HG02884 (cell line): Measurements from ENCODE around the gene RXRA.

ENCODE experiments used
- ATAC-seq: cut with Tn5 transposase; IDR thresholded peaks from one replicate; pipeline ENCODE4 v1.9.1; 2021; ENCODE audit warnings: mild to moderate bottlenecking, moderate library complexity; ENCODE audit not compliant: unreplicated experiment

The RXRA gene

DNA sequence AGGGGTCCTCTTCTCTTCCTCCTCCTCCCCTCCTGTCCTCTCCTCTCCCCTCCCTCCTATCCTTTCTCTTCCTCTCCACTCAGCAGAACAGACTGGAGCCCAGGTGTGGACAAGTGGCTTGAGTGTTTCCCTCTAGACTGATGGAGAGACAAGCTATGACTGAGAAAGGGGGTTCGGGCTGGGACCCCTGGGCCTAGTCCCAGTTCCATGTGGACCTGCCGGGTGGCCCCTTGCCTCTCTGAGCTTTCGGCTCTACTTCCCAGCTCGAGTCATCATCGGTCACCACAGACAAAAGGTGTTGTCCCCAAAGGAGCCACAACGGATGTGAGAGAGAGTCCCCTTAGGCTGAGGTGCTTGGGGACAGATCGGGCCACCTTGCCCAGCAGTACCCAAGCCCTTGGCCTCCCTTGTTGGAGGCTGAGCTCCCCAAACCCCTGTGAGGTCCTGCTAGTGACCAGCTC lies 3.4 kb upstream of the RXRA start:
- no peak for ATAC-seq

- ATAC-seq, result no peak
Observed at GRCh38 chr9:134323741-134324358, 2.4 kb upstream of the RXRA start.

DNA sequence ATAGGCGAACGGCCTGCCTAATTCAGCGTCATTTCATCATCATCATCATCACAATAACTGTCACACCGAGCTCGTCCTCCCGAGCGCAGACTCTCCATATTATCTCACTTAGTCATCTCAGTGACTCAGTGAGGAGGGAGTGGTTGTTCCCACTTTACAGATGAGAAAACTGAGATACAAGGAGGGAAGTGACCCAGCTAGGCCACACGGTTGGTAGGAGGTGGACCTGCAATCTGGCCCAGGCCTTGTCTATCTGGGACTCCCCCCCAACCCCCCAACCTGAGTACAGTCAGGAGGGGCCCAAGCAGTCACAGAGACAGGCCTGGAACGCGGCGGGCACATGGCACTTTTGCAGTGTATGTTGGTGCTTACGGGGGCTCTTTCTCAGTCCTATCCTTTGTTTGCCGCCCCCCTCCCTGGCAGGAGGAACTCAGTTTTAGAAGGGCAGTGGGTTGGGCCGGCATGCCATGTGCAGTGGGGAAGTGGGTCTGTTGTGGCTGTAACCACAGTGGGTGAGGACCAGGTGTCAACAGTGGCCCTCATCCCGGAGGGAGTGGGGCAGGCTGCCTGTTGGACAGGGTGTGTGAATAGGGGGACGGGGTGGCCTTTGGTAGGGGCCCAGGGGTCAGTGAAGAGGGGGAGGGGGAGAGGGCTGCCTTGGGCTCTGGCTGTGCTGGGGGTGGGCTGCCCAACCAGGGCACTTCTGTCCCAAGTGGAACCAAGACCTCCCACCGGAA lies 1.7 kb upstream of the RXRA start:
- no peak for ATAC-seq

DNA sequence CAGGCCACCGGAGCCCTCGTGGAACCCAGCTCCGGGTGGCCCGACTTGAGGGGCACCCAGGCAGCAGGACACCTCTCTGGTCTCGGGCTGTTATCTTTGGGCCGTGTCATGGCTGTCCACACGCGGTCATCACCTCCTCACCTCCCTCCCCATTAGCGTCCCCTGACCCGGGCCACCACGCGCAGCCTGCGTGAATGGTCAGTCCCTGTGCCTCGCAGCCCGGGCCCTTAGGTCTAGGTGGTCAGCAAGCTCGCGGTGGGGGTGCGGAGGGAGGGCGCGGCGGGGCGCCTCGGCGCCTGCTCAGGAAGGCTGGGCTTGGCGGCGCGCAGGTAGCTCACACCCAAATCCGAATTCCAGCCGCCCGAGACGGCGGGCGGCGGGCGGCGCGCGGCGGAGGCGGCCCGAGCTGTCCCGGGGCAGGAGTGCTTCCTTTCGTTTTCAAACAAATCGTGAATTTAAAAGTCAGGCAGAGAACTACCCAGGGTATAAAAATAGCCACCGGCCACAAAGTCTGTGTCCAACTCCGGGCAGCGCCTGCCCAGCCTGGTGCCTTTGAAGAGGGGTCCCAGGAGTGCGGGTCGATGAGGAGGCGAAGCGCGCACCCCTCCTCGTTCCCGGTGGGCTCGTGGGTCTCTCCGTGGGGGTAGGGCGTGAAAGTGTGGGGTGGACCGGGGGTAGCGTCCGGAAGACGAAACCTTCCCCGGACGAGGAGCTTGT lies 1.0 kb upstream of the RXRA start:
- no peak for ATAC-seq

DNA sequence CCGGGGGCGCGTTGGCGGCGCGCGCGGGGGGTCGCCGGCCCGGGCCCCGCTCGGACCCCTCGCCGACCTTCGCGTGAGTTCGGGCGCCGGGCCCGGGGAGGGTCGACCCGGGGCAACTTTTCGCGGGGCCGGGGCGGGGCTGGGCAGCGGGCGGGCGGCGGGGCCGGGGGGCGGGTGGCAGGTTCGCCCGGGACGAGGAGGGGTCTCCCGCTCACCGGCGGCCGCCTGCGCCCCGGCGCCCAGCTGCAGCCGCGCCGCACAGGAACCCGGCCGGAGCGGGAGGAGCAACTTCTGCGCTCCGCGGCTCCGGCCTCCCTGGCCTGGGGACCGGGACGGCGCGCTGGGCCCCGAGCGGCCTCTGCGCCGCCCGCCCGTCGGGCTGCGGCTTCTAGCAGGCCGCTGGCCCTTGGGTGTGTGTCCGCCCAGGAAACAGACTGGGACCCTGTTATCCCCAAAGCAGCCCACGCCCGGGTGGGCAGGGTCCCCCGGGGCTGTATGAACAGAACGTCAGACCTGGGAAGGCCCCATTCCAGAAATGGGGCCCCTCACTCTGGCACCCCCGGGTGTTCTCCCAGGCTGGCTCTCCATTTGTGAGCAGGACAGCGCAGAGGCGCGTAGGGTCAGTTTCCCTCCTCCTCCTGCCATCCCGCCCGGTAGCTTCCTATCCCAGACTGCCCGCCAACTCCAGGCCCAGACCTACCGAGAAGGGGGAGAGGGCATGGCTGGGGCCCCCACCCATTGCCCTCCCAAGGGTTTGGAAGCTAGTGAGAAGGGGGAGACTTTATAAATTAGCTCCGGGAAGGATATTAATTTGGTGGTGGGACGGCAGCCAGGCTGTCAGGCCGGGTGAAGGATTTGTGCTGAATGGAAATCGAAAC lies 708 bp downstream of the RXRA start:
- ATAC-seq, result no peak

- ATAC-seq, result no peak
Observed at GRCh38 chr9:134327671-134328231, 1.5 kb downstream of the RXRA start.

DNA sequence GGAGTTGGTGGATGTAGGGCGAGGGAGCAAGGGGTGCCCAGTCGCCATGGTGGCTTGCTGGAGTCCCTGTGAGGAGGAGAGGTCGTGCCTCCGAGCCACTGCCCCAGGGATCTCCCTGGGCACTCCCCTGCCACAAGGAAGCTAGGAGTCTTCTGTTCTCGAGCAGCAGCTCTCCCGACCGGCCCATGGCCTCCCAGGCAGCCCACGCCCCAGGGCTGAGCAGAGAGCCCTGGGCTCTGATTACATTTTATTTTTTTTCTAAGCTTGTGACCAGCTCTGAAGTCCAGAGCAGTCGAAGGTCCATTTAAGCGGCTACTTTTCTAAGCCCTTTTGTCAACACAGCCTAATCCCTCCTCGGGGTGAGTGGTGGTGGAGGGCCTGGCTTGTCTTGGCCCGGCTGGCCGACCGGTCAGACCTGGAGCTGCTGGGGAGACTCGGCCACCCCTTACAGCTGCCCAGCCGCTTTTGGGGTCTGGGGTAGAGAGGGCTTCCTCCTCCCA lies 2.1 kb downstream of the RXRA start:
- no peak for ATAC-seq

GRCh38 chr9:134328841-134329575 lies 2.8 kb downstream of the RXRA start:
- ATAC-seq, result no peak

GRCh38 chr9:134329576-134329855 lies 3.3 kb downstream of the RXRA start:
- ATAC-seq, result no peak

DNA sequence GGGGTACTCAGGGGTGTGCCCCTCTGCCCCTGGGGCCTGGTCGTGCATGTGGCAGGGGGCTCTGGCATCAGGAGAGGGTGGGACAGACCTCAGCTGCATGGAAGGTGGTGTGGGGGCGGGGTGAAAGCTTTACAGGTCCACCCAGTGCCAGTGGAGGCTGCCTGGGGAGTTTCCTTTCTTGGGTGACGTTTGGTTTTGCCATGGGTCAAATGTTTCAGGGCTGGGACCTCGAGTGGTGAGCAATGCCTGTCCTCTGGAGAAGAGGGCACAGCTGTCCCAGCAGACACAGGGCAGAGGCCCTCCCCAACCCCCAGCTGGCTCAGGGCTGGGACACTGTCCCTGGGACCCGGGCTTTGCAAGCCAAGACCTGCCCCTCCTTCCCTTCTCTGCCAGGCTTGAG lies 3.6 kb downstream of the RXRA start:
- ATAC-seq, result no peak

- no peak for ATAC-seq
Observed at GRCh38 chr9:134330590-134330989, 4.3 kb downstream of the RXRA start.

GRCh38 chr9:134331186-134332025 lies 5.2 kb downstream of the RXRA start:
- no peak for ATAC-seq

- ATAC-seq, result no peak
Observed at GRCh38 chr9:134332266-134332665, 6.0 kb downstream of the RXRA start.

GRCh38 chr9:134332841-134333233 lies 6.6 kb downstream of the RXRA start:
- no peak for ATAC-seq

DNA sequence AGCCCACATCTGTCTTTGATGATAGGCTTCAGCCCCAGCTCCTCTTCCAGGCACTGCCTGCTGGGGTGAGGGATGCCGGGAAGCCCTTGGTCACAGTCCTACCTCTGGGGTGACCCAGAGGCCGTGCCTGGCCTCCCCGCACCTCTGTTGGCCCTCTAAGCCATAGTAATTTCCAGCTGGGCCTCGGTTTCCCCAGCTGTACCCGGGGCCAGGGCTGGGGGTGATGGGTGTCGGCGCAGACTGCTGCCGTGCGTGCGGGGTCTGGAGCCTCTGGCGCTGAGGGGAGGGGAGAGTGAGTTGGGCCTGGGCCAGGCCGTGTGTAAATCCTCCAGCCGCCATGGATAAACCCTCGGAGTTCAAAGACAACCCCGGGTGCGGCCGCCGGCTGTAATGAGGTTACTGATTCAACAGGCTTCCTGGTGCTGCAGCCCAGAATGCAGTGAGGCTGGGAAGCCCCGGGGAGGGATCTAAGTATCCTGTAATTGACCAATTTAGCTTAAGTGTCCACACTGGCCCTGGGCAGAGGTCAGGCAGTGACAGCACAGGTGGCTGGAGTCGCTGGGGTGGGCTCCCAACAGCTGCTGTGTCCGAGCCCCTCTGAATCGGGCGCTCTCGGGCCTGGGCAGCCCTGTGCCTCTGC lies 7.1 kb downstream of the RXRA start:
- no peak for ATAC-seq

DNA sequence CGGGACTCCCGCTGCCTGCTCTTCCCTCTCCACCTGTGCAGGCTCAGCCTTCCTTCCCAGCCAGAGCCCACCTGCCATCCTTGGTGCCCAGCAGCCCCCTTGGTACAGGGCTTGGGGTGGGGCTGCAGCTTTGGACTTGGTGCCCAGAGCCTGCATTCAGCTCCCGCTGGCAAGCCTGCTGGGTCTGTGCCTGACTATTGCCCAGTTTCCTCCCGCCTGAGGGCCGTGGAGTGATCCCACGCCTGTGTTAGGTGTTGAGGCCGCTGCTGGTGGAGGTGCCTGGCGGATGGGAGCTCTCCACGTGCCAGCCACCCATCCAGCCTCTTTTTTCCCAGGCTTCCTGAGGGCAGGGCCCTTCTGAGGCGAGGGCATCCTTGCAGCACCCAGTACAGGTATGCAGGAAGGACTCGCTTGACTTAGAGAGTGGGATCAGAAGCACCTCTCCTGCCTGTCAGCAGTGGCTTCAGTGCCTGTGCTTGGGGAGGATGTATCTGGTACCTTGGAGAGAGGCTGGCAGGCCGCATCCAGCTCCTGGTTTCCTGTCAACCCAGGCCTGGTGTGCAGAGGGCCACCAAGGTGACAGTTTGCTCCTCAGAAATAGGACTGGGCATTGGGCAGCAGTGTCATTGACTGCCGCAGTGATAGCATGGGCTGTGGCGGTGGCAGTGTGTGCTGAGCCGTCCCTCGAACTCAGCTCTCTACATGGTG lies 7.8 kb downstream of the RXRA start:
- ATAC-seq, result no peak

- no peak for ATAC-seq
Observed at GRCh38 chr9:134335061-134335460, 8.8 kb downstream of the RXRA start.
